K562 (cell line): ENCODE results near the gene VSIG2. TPM values are rescaled to one million over a fixed set of nuclear protein-coding genes. Genes with fewer than 3 reads are reported as not detected.

Experiments
- ATAC-seq: fragments of 200-7000 bp; cut with Tn5 transposase; 3 replicates; pipeline ENCODE4 v1.9.1; 2020; ENCODE audit warnings: moderate library complexity
- BruUV-seq: library from RNA; stranded (reverse); fragments of 400-500 nt; replicated peaks from 2 replicates; lab custom pipeline; 2021; lab: Mats Ljungman, UMichigan
- CTCF ChIA-PET: fragments of 300-600 bp; formaldehyde crosslinking; extraction: SDS; loops from one replicate; lab custom pipeline; 2021; ENCODE audit warnings: low intra/inter-chr PET ratio; lab: Yijun Ruan, JAX
- POLR2A ChIA-PET: fragments of 300-600, 350-650 bp; sonication (Branson Sonifier 250); formaldehyde crosslinking; extraction: SDS; loops from one replicate; lab custom pipeline; 2021; ENCODE audit warnings: antibody characterized with exemption, inconsistent platforms; lab: Yijun Ruan, JAX
- DNase-seq, 4 experiments: peaks; one replicate each; pipeline versions ENCODE4 v3.0.0 to v3.0.0-alpha.2; 2011 to 2018; ENCODE audit warnings: low spot score in 3 of 4, mixed read lengths in 3 of 4; ENCODE audit errors: extremely low read depth in 1 of 4
- FAIRE-seq: peaks from 2 replicates; lab custom pipeline; 2011; peaks lifted over from hg19 to GRCh38; lab: Jason Lieb, UNC
- H2AFZ ChIP-seq: 2 replicates; pipeline ENCODE4 v1.6.0; 2011; ENCODE audit warnings: low read depth, low read length, control low read depth, inconsistent platforms
- H3K27ac ChIP-seq: fragments of 200-600 bp; 3 replicates; pipeline ENCODE4 v1.8.0; 2011; ENCODE audit warnings: low read depth, mild to moderate bottlenecking, control low read depth, inconsistent platforms, low read length, moderate library complexity, mixed read lengths; ENCODE audit errors: extremely low read depth
- H3K27me3 ChIP-seq, 2 experiments: fragments of 300-600 bp in 1 of 2; 2 replicates in 1 of 2; 3 replicates in 1 of 2; pipeline versions ENCODE4 v1.6.0 to v1.8.0; 2011; ENCODE audit warnings: inconsistent platforms in 2 of 2, low read length in 2 of 2, mild to moderate bottlenecking in 1 of 2, mixed read lengths in 1 of 2, moderate library complexity in 1 of 2; ENCODE audit not compliant: control insufficient read depth in 2 of 2, insufficient read depth in 2 of 2
- H3K36me3 ChIP-seq: fragments of 300-600 bp; 3 replicates; pipeline ENCODE4 v1.8.0; 2011; ENCODE audit warnings: mild to moderate bottlenecking, low read length, inconsistent platforms; ENCODE audit not compliant: control insufficient read depth, insufficient read depth
- H3K4me1 ChIP-seq, 2 experiments: fragments of 200-600 bp in 1 of 2; replicated peaks in 1 of 2; 2 replicates in 1 of 2; 3 replicates in 1 of 2; pipeline versions ENCODE4 v1.5.1 to v1.8.0; 2011; ENCODE audit warnings: inconsistent platforms in 2 of 2, low read length in 2 of 2, mild to moderate bottlenecking in 1 of 2, mixed read lengths in 1 of 2, moderate library complexity in 1 of 2; ENCODE audit not compliant: control insufficient read depth in 2 of 2, insufficient read depth in 2 of 2
- H3K4me2 ChIP-seq: 2 replicates; pipeline ENCODE4 v1.6.1; 2011; ENCODE audit warnings: low read length, control low read depth, inconsistent platforms, mixed read lengths; ENCODE audit not compliant: insufficient read depth
- H3K4me3 ChIP-seq: fragments of 200-600 bp; sonication (generic), shearing (Covaris generic); 2 replicates; pipeline ENCODE4 v1.5.1; 2016; ENCODE audit warnings: control low read depth, inconsistent platforms
- H3K79me2 ChIP-seq: fragments of 200-600 bp; 3 replicates; pipeline ENCODE4 v1.8.0; 2011; ENCODE audit warnings: low read length, inconsistent platforms; ENCODE audit not compliant: control insufficient read depth, insufficient read depth
- H3K9ac ChIP-seq, 2 experiments: 2 replicates each; pipeline versions ENCODE4 v1.6.0 to v1.6.1; 2011; ENCODE audit warnings: low read depth in 2 of 2, low read length in 2 of 2, control low read depth in 1 of 2, inconsistent platforms in 1 of 2, mild to moderate bottlenecking in 1 of 2, mixed read lengths in 1 of 2; ENCODE audit not compliant: insufficient read depth in 1 of 2
- H3K9me1 ChIP-seq: one replicate; pipeline ENCODE4 v1.6.0; 2011; ENCODE audit warnings: inconsistent platforms, mild to moderate bottlenecking, low read length, moderate library complexity; ENCODE audit not compliant: control insufficient read depth, insufficient read depth
- H3K9me3 ChIP-seq: replicated peaks from 2 replicates; pipeline ENCODE4 v1.5.1; 2011; ENCODE audit warnings: low read depth, low read length, inconsistent platforms; ENCODE audit not compliant: control insufficient read depth, insufficient read depth
- H4K20me1 ChIP-seq: replicated peaks from 2 replicates; pipeline ENCODE4 v1.6.1; 2011; ENCODE audit warnings: low read length, inconsistent platforms, mixed read lengths; ENCODE audit not compliant: control insufficient read depth, insufficient read depth
- ELF4 ChIP-seq: fragments of 450-650 bp; formaldehyde crosslinking; IDR thresholded peaks from 2 replicates; pipeline ENCODE4 v1.4.0; 2022; ENCODE audit warnings: missing genetic modification characterization
- GATAD2B ChIP-seq: fragments of 450-650 bp; IDR thresholded peaks from 2 replicates; pipeline ENCODE4 v1.6.1; 2017; ENCODE audit warnings: mild to moderate bottlenecking, borderline replicate concordance
- HSF4 ChIP-seq: fragments of 250-450 bp; sonication (Bioruptor Pico); IDR thresholded peaks from 2 replicates; pipeline ENCODE4 v2.1.2; 2022; ENCODE audit warnings: mild to moderate bottlenecking, moderate library complexity, borderline replicate concordance
- LCOR ChIP-seq: sonication (generic); formaldehyde crosslinking; IDR thresholded peaks from 2 replicates; pipeline ENCODE4 v1.8.0; 2022; ENCODE audit warnings: mild to moderate bottlenecking, missing genetic modification reagents
- MCM3 ChIP-seq: fragments of 450-650 bp; IDR thresholded peaks from 2 replicates; pipeline ENCODE4 v1.6.1; 2016
- SAFB2 ChIP-seq: fragments of 200-400 bp; formaldehyde crosslinking; IDR thresholded peaks from 2 replicates; pipeline ENCODE4 v1.6.1; 2018; ENCODE audit warnings: borderline replicate concordance, low read length, low read depth, moderate library complexity; ENCODE audit not compliant: severe bottlenecking
- ZNF165 ChIP-seq: fragments of 250-450 bp; sonication (Bioruptor Pico); IDR thresholded peaks from 2 replicates; pipeline ENCODE4 v1.4.0; 2020; ENCODE audit warnings: borderline replicate concordance
- ZNF197 ChIP-seq: fragments of 200-800 bp; sonication (Bioruptor generic); IDR thresholded peaks from 2 replicates; pipeline ENCODE4 v1.6.1; 2016; ENCODE audit warnings: low read depth, missing genetic modification characterization, missing compliant biosample characterization
- ZNF232 ChIP-seq: sonication (generic); formaldehyde crosslinking; IDR thresholded peaks from 2 replicates; pipeline ENCODE4 v1.8.0; 2022; ENCODE audit warnings: mild to moderate bottlenecking, missing genetic modification reagents
- ZNF778 ChIP-seq: fragments of 450-650 bp; formaldehyde crosslinking; IDR thresholded peaks from 2 replicates; pipeline ENCODE4 v1.4.0; 2020; ENCODE audit warnings: mild to moderate bottlenecking, moderate library complexity
- WGBS: fragments of 100-300 bp; shearing (Covaris generic); methylation state at CpG from one replicate; pipeline ENCODE4 v1.1.6; 2016; ENCODE audit warnings: low coverage, mixed read lengths; ENCODE audit not compliant: insufficient coverage; ENCODE audit errors: missing lambda C conversion rate; 5-methylcytosine and 5-hydroxymethylcytosine counted together
- in situ Hi-C: fragments of 300-500 bp; cut with MboI; formaldehyde crosslinking; loops from 4 replicates; pipeline ENCODE4 v1.15.0; 2018; ENCODE audit warnings: inconsistent platforms, mixed read lengths
- intact Hi-C: fragments of 100-400 bp; cut with micrococcal nuclease; formaldehyde crosslinking; loops from 2 replicates; pipeline ENCODE4 v1.14.2; 2022
- polyA plus RNA-seq, 8 experiments: library from polyadenylated mRNA; depleted of rRNA in 4 of 8; stranded (reverse) in 5 of 8; unstranded in 3 of 8; fragments of >200 nt; fragmentation: Nextera tagmentation in 2 of 8; fragmentation: Illumina TruSeq in 1 of 8; extraction: Ambion mirVana in 2 of 8; extraction: Trizol in 1 of 8; gene quantifications; 2 replicates each; pipeline versions ENCODE4 v1.2.1 to v1.2.3, GENCODE V29; 2011 to 2014; ENCODE audit warnings: inconsistent platforms in 1 of 8, missing spikeins in 1 of 8
- total RNA-seq, 7 experiments: library from RNA; depleted of rRNA in 6 of 7; stranded (reverse); fragments of >200 nt in 6 of 7; fragmentation: Illumina TruSeq in 2 of 7; extraction: Trizol in 2 of 7; gene quantifications; 2 replicates each; pipeline versions ENCODE4 v1.2.1 to v1.2.3, GENCODE V29; 2011 to 2021; ENCODE audit warnings: low replicate concordance in 1 of 7

The VSIG2 gene
- total and polyA plus RNA-seq, 9 of the 15 experiments (the other 6 are each of a cell fraction or from before 2014, with no cell fraction given) = not detected

DNA sequence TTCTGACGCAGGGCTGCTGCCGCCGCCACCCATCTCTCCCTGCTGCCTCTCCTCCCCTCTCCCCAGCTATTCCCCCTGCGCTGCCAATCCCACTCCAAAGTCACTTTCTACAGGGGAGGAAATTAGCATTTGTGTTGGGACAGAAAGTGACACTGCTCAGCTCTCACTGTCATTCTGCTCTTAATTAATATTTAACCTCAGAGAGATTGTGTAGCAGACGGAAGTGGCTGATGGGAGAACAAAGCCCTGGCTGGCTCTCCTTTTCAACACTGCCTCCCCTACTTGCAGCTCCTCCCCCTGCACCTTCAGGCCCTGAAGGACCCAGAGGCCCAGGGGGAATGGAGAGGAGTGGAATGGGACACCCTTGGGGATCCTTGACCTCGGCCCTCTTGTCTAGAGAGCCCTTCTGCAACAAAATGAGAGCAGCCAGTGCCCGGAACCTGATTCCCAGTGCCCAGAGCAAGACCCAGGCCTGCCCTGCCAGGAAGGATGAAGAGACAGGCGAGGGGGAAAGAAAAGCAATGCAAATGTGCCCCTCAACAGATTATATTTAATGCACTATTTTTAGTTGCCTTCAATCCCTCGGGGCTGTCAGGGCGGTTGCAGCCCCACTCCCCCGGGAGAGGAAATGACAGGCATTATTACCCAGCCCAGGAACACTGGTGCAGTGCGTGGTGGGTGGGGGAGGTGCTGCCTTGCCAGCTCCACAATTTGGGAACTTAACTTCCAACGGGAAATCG is 26.9 kb downstream of the VSIG2 start:
- Histone ChIP-seq H3K9me1 (no peaks in the 10 kb centered on the region), H3K9ac (no peak overlapping the region), H3K79me2 (no peaks in the 10 kb centered on the region), H3K4me3 (no peak overlapping the region), H3K9me3 (no peaks in the 10 kb centered on the region), H3K36me3 (no peaks in the 10 kb centered on the region), H3K4me2 (no peak overlapping the region), H3K27ac (no peak overlapping the region), H4K20me1 (0 out of 2 replicates have a peak, but pooled peaks cover 3% of the 10 kb centered on the region), H2AFZ (no peak overlapping the region), H3K27me3 (peaks cover 30 to 65% of the 10 kb centered on the region in 2 experiments), H3K4me1 (no peaks in the 10 kb centered on the region; a peak in 1 of 5 replicates)
- ATAC-seq (no peak), DNase-seq (no peak), FAIRE-seq (no peak)
- ChIA-PET CTCF (no interaction called here), POLR2A (no interaction called here)
- intact Hi-C loops = no loop called here
- WGBS = 1% methylated on average over 14 of the region's 14 CpGs
- no peak for TF ChIP-seq ELF4 (CRISPR knock-in tag)
- TF ChIP-seq SAFB2 = no peak
- TF ChIP-seq HSF4 (CRISPR knock-in tag) = no peak
- TF ChIP-seq MCM3 = no peak
- TF ChIP-seq ZNF197 (CRISPR knock-in tag) = no peak
- TF ChIP-seq ZNF232 (CRISPR knock-in tag) = no peak
- no peak for TF ChIP-seq LCOR (CRISPR knock-in tag)
- TF ChIP-seq GATAD2B = no peak
- TF ChIP-seq ZNF778 = no peak
- TF ChIP-seq ZNF165 (CRISPR knock-in tag) = no peak
- BruUV-seq = no TSS peak
- in situ Hi-C loops = no loop called here
